Loucy (cell line): ENCODE results near the gene GLDN.

Experiments
- H2AFZ ChIP-seq: fragments of 200-600 bp; sonication (generic); 2 replicates; pipeline ENCODE4 v1.6.0; 2016; ENCODE audit warnings: antibody characterized with exemption, mild to moderate bottlenecking, low read length, moderate library complexity
- H3F3A ChIP-seq: fragments of 200-600 bp; 2 replicates; pipeline ENCODE4 v1.6.0; 2016; ENCODE audit warnings: antibody characterized with exemption, low read depth, mild to moderate bottlenecking
- H3K27me3 ChIP-seq: fragments of 200-600 bp; sonication (generic); 2 replicates; pipeline ENCODE4 v1.6.1; 2014; ENCODE audit warnings: low read length, mild to moderate bottlenecking; ENCODE audit not compliant: insufficient read depth, poor library complexity, severe bottlenecking
- H3K36me3 ChIP-seq: fragments of 200-600 bp; sonication (generic); 2 replicates; pipeline ENCODE4 v1.6.1; 2016; ENCODE audit warnings: low read length; ENCODE audit not compliant: insufficient read depth
- H3K4me1 ChIP-seq: fragments of 200-600 bp; sonication (generic); 2 replicates; pipeline ENCODE4 v1.5.1; 2014; ENCODE audit warnings: low read length, mild to moderate bottlenecking; ENCODE audit not compliant: insufficient read depth, poor library complexity, severe bottlenecking
- H3K4me2 ChIP-seq: fragments of 200-600 bp; sonication (generic); 2 replicates; pipeline ENCODE4 v1.6.0; 2014; ENCODE audit warnings: antibody characterized with exemption, low read length, low read depth, mild to moderate bottlenecking; ENCODE audit not compliant: poor library complexity, severe bottlenecking
- H3K4me3 ChIP-seq: fragments of 200-600 bp; sonication (generic); 2 replicates; pipeline ENCODE4 v1.5.1; 2014; ENCODE audit warnings: low read length, mild to moderate bottlenecking, mixed read lengths; ENCODE audit not compliant: poor library complexity, severe bottlenecking
- H3K79me2 ChIP-seq: fragments of 200-600 bp; sonication (generic); 2 replicates; pipeline ENCODE4 v1.6.1; 2014; ENCODE audit warnings: low read length; ENCODE audit not compliant: insufficient read depth
- H3K9ac ChIP-seq: fragments of 200-600 bp; sonication (generic); 2 replicates; pipeline ENCODE4 v1.6.0; 2014; ENCODE audit warnings: mild to moderate bottlenecking, low read depth, low read length, moderate library complexity; ENCODE audit not compliant: poor library complexity, severe bottlenecking
- H3K9me2 ChIP-seq: fragments of 200-600 bp; sonication (generic); replicated peaks from 2 replicates; pipeline ENCODE4 v1.6.1; 2016; ENCODE audit warnings: low read depth, low read length, mixed read lengths
- H3K9me3 ChIP-seq: fragments of 200-600 bp; sonication (generic); 2 replicates; pipeline ENCODE4 v1.6.1; 2014; ENCODE audit warnings: mild to moderate bottlenecking, antibody characterized with exemption, low read length, low read depth; ENCODE audit not compliant: insufficient read depth
- H4K20me1 ChIP-seq: fragments of 200-600 bp; sonication (generic); 2 replicates; pipeline ENCODE4 v1.6.0; 2014; ENCODE audit warnings: antibody characterized with exemption, low read length, mild to moderate bottlenecking; ENCODE audit not compliant: insufficient read depth, poor library complexity, severe bottlenecking
- EZH2phosphoT487 ChIP-seq: fragments of 200-600 bp; IDR thresholded peaks from 2 replicates; pipeline ENCODE4 v1.6.1; 2018; ENCODE audit warnings: antibody characterized with exemption, mild to moderate bottlenecking, moderate library complexity, borderline replicate concordance
- TF ChIP-seq, protein P1 (sequence below): fragments of 200-600 bp; sonication (generic); conservative IDR thresholded peaks from 2 replicates; pipeline ENCODE4 v1.5.1; 2014; ENCODE audit warnings: mild to moderate bottlenecking, antibody characterized with exemption, low read length

The GLDN gene

DNA sequence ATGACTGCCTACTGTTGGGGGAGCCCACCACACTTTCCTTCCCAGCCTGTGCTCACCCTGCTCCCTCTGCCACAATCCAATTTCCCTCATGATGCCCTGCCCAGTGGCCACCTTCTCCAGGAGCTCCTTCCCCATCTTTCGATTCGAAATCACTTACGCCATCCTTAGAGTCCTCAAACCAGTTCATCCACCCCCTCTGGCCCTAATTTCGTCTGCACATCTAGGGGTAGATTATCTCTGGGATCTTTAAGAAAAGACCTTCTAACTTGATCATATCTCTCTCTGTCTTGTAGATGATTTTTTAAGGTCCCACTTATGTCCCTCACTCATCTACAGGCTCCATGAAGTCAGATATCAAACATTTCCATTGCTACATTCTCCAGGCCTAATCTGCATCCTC lies 20.1 kb upstream of the GLDN start:
- H3K9me2 ChIP-seq: no peaks in the 10 kb centered on the region
- no peaks in the 10 kb centered on the region for H3F3A ChIP-seq
- no peaks in the 10 kb centered on the region for H3K27me3 ChIP-seq
- H3K9ac ChIP-seq: no peak overlapping the region
- H3K4me1 ChIP-seq: no peaks in the 10 kb centered on the region
- no peaks in the 10 kb centered on the region for H3K36me3 ChIP-seq
- no peaks in the 10 kb centered on the region for H3K9me3 ChIP-seq
- H3K79me2 ChIP-seq: no peaks in the 10 kb centered on the region
- no peak overlapping the region for H3K4me2 ChIP-seq
- no peak overlapping the region for H3K4me3 ChIP-seq
- no peak overlapping the region for H2AFZ ChIP-seq
- no peak for TF ChIP-seq EZH2phosphoT487
- TF ChIP-seq, protein P1, sequence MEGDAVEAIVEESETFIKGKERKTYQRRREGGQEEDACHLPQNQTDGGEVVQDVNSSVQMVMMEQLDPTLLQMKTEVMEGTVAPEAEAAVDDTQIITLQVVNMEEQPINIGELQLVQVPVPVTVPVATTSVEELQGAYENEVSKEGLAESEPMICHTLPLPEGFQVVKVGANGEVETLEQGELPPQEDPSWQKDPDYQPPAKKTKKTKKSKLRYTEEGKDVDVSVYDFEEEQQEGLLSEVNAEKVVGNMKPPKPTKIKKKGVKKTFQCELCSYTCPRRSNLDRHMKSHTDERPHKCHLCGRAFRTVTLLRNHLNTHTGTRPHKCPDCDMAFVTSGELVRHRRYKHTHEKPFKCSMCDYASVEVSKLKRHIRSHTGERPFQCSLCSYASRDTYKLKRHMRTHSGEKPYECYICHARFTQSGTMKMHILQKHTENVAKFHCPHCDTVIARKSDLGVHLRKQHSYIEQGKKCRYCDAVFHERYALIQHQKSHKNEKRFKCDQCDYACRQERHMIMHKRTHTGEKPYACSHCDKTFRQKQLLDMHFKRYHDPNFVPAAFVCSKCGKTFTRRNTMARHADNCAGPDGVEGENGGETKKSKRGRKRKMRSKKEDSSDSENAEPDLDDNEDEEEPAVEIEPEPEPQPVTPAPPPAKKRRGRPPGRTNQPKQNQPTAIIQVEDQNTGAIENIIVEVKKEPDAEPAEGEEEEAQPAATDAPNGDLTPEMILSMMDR: no peak
- H4K20me1 ChIP-seq: no peaks in the 10 kb centered on the region

DNA sequence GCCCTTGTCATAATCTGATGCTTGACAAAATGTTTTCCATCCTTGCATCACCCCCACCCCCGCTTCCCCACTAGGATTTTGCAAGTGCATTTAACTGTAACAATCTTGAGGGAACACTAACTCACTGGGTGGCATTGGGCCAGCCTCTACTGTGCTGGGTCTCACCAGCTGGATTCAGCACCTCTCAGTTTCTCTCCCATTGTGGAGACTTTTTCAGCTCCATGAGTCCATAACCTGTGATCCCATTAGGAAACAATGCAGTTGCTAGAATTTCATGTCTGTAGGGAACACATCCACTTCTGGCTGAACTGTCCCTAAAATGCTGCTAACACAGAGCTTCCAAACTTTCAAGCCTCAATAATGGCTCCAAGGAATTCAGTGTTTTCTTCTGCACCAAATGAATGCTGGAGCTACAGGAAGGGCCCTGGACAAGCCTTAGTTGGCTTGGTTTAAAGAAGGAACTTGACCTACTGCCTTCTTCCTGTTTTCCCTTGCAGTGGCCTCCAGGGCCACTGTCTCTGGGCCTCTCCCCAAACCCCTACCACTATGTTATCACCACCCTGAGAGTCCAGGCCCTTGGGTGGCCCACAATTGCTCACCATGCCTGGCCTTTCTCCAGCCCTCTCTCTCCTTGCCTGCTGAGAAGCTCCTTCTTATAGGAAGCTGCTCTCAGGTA lies 18.7 kb upstream of the GLDN start:
- Histone ChIP-seq H2AFZ (peak overlapping the region; percentile 20; the same call in 1 of the 2 replicates), H3K27me3 (no peaks in the 10 kb centered on the region), H3K4me3 (no peak overlapping the region), H3K4me2 (no peak overlapping the region), H3K9me2 (no peaks in the 10 kb centered on the region), H3K9me3 (no peaks in the 10 kb centered on the region), H3F3A (no peaks in the 10 kb centered on the region), H3K79me2 (no peaks in the 10 kb centered on the region), H3K4me1 (no peaks in the 10 kb centered on the region), H3K9ac (no peak overlapping the region), H4K20me1 (no peaks in the 10 kb centered on the region), H3K36me3 (no peaks in the 10 kb centered on the region)
- no peak for TF ChIP-seq EZH2phosphoT487
- TF ChIP-seq, protein P1: no peak

DNA sequence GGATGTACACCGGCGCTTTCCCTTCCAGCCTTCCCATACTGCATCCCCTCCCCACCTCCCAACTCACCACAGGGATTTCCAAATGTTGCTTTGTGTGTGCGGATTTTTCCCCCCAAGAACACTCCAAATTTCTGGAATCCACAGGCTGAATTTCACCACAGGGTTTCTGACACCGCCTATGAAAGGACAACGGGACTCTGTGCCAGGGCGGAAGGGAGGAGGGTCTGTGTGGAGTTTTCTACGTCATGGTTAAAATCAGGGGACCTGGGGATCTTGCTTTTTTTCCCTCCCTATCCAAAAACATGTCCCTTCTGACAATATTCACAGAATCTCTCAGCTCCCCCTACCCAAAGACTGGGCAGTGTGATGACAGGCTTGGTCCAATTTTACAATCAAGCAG lies 17.7 kb upstream of the GLDN start:
- no peak for TF ChIP-seq EZH2phosphoT487
- TF ChIP-seq, protein P1: no peak
- Histone ChIP-seq H3K9me3 (no peaks in the 10 kb centered on the region), H2AFZ (no peak overlapping the region), H3K4me1 (no peaks in the 10 kb centered on the region), H3K27me3 (no peaks in the 10 kb centered on the region), H3K9me2 (no peaks in the 10 kb centered on the region), H3F3A (no peaks in the 10 kb centered on the region), H3K79me2 (no peaks in the 10 kb centered on the region), H3K4me3 (no peak overlapping the region), H4K20me1 (no peaks in the 10 kb centered on the region), H3K36me3 (no peaks in the 10 kb centered on the region), H3K4me2 (no peak overlapping the region), H3K9ac (no peak overlapping the region)
